ENCODE results near the gene ADCK1. TPM values are rescaled to one million over a fixed set of nuclear protein-coding genes. Genes with fewer than 3 reads are reported as not detected.
"Not testable (repeated sequence)": the region's sequence is repeated elsewhere in the genome, so short reads cannot be mapped to it uniquely, and the experiment has no call there.

Gene ADCK1
- total RNA-seq, 1 donor from 2014 or later, result 10.8 TPM

DNA sequence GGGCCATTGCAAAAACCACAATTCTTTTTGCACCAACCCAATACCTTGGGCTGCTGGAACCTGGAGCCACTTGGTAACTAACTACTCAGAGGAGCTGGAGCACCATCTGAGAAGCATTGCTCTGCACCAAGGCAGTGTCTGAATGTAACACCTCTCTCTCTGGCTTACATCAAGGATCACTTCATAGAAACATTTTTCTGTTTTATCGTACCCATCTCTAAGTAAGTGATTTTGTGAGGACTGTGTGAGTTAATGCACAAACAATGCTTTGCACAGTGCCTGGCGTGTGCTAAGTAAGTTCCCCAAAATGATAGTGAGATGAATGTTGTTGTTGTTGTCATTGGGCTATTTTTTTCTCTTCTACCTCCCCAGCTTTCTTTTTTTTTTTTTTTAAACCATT, 111.4 kb downstream of the ADCK1 start:
- TF ChIP-seq POLR2A (IDR thresholded peaks at IDR 0.05) (no peak), POLR2AphosphoS5 (IDR thresholded peaks at IDR 0.05; ENCODE audit: insufficient read depth in 1 of 2, low read depth in 1 of 2) (no peak)
- TF ChIP-seq, protein P1, sequence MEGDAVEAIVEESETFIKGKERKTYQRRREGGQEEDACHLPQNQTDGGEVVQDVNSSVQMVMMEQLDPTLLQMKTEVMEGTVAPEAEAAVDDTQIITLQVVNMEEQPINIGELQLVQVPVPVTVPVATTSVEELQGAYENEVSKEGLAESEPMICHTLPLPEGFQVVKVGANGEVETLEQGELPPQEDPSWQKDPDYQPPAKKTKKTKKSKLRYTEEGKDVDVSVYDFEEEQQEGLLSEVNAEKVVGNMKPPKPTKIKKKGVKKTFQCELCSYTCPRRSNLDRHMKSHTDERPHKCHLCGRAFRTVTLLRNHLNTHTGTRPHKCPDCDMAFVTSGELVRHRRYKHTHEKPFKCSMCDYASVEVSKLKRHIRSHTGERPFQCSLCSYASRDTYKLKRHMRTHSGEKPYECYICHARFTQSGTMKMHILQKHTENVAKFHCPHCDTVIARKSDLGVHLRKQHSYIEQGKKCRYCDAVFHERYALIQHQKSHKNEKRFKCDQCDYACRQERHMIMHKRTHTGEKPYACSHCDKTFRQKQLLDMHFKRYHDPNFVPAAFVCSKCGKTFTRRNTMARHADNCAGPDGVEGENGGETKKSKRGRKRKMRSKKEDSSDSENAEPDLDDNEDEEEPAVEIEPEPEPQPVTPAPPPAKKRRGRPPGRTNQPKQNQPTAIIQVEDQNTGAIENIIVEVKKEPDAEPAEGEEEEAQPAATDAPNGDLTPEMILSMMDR (IDR thresholded peaks at IDR 0.05), result no peak
- H3K9me3 ChIP-seq, result peaks cover 2% of the 10 kb centered on the region
- H3K4me3 ChIP-seq, result no peak overlapping the region
- no peaks in the 10 kb centered on the region for H3K27me3 ChIP-seq
- H3K36me3 ChIP-seq, result no peaks in the 10 kb centered on the region
- H3K4me1 ChIP-seq, result no peaks in the 10 kb centered on the region
- intact Hi-C loops (cut with DNase I), result no loop called here
- DNase-seq (ENCODE audit: extremely low spot score in 2 of 2), result no peak
- H3K27ac ChIP-seq, result no peak overlapping the region

DNA sequence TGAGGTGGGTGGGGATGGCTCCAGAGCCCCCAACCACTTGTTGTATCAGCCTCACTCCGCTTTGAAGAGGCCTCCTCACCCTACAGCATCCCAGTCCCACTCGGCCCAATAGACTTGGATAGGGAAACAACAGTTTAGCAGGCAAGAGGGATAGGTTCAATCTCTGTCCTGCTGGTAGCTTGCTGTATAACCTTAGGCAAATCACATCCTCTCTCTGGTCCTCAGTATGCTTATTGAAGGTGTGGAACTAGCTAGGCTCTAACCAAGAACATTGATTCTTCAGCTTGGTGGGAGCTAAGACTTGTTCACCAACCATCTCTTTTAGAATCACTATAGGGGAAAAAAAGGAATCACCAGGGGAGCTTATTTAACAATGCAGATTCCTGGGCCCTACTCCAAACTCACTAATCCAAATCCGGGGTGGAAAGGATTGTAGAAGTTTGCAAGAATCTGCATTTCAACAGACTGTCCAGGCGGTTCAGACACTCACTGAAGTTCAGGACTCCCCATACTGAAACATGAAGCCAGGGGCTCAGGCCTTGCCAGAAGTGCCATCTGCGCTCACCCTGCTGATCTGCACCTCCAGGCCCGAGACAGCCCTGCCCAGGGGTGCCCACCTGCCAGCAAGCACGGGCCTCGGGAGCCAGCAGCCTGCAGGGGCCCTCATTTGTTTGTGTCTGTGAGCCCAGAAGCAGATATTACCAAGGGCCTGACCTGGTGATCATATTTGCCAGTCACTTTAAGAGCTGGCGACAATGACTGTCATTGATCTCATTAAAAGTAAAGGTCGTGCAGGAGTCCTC, 113.0 kb downstream of the ADCK1 start:
- H3K4me1 ChIP-seq, result no peaks in the 10 kb centered on the region
- TF ChIP-seq, protein P1 (IDR thresholded peaks at IDR 0.05), result no peak
- TF ChIP-seq POLR2AphosphoS5 (IDR thresholded peaks at IDR 0.05; ENCODE audit: insufficient read depth in 1 of 2, low read depth in 1 of 2), result no peak
- TF ChIP-seq POLR2A (IDR thresholded peaks at IDR 0.05), result no peak
- no peaks in the 10 kb centered on the region for H3K27me3 ChIP-seq
- H3K9me3 ChIP-seq, result no peaks in the 10 kb centered on the region
- no peak overlapping the region for H3K27ac ChIP-seq
- H3K4me3 ChIP-seq, result no peak overlapping the region
- intact Hi-C loops (cut with DNase I), result no loop called here
- DNase-seq (ENCODE audit: extremely low spot score in 2 of 2), result no peak
- no peaks in the 10 kb centered on the region for H3K36me3 ChIP-seq

DNA sequence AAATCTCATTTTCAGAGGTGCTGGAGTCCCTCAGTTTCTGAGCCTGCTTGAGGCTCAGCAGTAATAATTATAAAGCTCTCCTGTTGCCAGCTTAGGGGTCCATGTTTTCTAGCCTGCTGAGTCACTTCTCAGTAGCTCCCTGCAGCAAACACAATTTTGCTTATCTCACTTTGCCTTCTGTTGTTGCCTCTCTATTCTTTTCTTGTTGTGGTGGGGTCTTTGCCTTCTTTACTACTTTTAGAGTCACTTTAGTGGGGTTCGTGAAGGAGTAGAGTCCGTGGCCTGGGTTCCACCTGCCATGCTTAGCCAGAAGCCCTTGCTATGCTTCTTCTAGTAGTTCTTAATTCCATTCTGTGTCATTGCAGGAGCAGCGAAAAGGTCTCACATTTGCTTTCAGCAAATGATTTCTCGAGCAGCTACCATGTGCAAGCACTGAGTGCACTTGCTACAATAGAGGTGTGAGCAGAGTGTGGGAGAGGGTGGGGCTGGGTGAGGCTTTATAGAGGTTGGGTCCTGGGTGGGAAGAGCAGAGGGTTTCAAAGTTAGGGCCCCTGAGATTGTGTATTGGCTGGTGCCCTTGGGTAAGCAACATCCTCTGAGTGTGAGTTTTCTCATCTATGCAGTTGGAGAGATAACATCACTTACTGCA, 114.3 kb downstream of the ADCK1 start:
- TF ChIP-seq, protein P1 (IDR thresholded peaks at IDR 0.05), result no peak
- TF ChIP-seq POLR2A (IDR thresholded peaks at IDR 0.05) (no peak), POLR2AphosphoS5 (IDR thresholded peaks at IDR 0.05; ENCODE audit: insufficient read depth in 1 of 2, low read depth in 1 of 2) (no peak)
- no peaks in the 10 kb centered on the region for H3K4me1 ChIP-seq
- DNase-seq (ENCODE audit: extremely low spot score in 2 of 2), result no peak
- no peak overlapping the region for H3K4me3 ChIP-seq
- no peaks in the 10 kb centered on the region for H3K36me3 ChIP-seq
- no peaks in the 10 kb centered on the region for H3K9me3 ChIP-seq
- H3K27me3 ChIP-seq, result no peaks in the 10 kb centered on the region
- no peak overlapping the region for H3K27ac ChIP-seq
- intact Hi-C loops (cut with DNase I), result no loop called here

DNA sequence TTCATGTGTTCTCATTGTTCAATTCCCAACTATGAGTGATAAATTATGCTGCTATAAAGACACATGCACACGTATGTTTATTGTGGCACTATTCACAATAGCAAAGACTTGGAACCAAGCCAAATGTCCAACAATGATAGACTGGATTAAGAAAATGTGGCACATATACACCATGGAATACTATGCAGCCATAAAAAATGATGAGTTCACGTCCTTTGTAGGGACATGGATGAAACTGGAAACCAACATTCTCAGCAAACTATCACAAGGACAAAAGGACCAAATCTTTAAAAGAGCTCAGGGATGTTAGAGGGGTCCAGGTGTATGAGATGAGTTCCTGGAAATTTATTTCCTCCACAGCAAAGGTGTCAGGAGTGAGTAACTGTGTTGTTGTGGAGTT, 115.5 kb downstream of the ADCK1 start:
- H3K4me1 ChIP-seq; intact Hi-C loops (cut with DNase I); DNase-seq (ENCODE audit: extremely low spot score in 2 of 2); H3K4me3 ChIP-seq; H3K36me3 ChIP-seq; H3K27me3 ChIP-seq; H3K27ac ChIP-seq; H3K9me3 ChIP-seq: not testable (repeated sequence)

DNA sequence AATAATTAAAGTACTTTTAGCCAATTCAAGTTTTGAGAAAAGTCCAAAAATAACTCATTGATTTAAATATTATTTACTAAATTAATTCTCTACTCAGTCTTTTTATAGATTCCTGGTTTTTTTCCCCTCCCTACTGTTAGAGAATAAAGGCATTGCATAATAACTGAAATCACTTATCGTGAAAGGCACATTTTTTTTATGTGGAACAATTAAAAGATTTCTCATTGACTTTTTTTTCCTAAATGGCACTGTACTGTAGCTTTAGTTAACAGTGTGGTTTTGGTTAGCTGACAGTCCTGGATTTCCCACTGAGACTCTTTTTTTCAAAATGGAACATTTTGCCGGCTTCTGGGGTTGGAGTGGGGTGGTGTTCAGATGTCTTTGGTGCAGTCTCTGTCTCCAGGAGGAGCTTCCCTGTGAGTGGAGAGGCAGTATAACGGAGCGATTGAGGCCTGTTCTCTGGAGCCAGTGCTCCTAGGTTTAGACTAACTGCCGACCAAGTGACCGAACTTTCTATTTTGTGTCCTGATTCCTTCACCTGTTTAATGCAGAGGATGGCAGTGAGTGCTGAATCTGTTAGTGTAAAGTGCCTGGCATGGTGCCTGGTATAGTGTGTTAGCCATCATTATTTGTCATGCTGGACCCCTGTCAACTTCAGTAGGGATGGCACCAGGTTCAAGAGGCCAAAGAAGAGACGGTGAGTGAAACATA, 117.7 kb downstream of the ADCK1 start:
- no peaks in the 10 kb centered on the region for H3K27me3 ChIP-seq

More for the DNA sequence above, 117.7 kb downstream of the ADCK1 start:
- intact Hi-C loops (cut with DNase I), result no loop called here
- no peak overlapping the region for H3K27ac ChIP-seq
- no peaks in the 10 kb centered on the region for H3K9me3 ChIP-seq
- TF ChIP-seq POLR2A (IDR thresholded peaks at IDR 0.05) (no peak), POLR2AphosphoS5 (IDR thresholded peaks at IDR 0.05; ENCODE audit: insufficient read depth in 1 of 2, low read depth in 1 of 2) (no peak)
- TF ChIP-seq, protein P1 (IDR thresholded peaks at IDR 0.05), result no peak
- no peaks in the 10 kb centered on the region for H3K36me3 ChIP-seq
- no peaks in the 10 kb centered on the region for H3K4me1 ChIP-seq
- no peak for DNase-seq (ENCODE audit: extremely low spot score in 2 of 2)
- H3K4me3 ChIP-seq, result no peak overlapping the region

Data from vagina (tissue), 2 donors.